HCT116 (cell line): ENCODE results near the gene FNDC7. TPM values are rescaled to one million over a fixed set of nuclear protein-coding genes. Genes with fewer than 3 reads are reported as not detected.

ENCODE experiments used
- ATAC-seq: fragments of 200-7000 bp; cut with Tn5 transposase; 2 replicates; pipeline ENCODE4 v1.9.1; 2020; ENCODE audit warnings: mild to moderate bottlenecking, moderate library complexity
- BruUV-seq: library from RNA; stranded (reverse); fragments of 400-500 nt; replicated peaks from 2 replicates; lab custom pipeline; 2021; lab: Mats Ljungman, UMichigan
- CTCF ChIA-PET: fragments of 300-600 bp; sonication (Branson Sonifier 250); formaldehyde crosslinking; loops from one replicate; lab custom pipeline; 2021; ENCODE audit warnings: antibody characterized with exemption; lab: Charles Lee
- POLR2A ChIA-PET: fragments of 300-600, 350-600 bp; sonication (Branson Sonifier 250); formaldehyde crosslinking; loops from one replicate; lab custom pipeline; 2021; ENCODE audit warnings: antibody characterized with exemption; lab: Charles Lee
- RAD21 ChIA-PET, 2 experiments: fragments of 300-600 bp; sonication (Branson Sonifier 250); formaldehyde crosslinking; loops; one replicate each; lab custom pipeline; 2023; ENCODE audit warnings: low total read pairs in 2 of 2; ENCODE audit not compliant: uncharacterized antibody in 2 of 2, unreplicated experiment in 2 of 2, low non-redundant PET in 1 of 2; lab: Charles Lee
- DNase-seq: peaks from one replicate; pipeline ENCODE4 v3.0.0-alpha.2; 2010; ENCODE audit warnings: low read depth, low spot score
- H2AFZ ChIP-seq: fragments of 200-600 bp; shearing (Covaris generic), sonication (generic); 2 replicates; pipeline ENCODE4 v1.6.1; 2017; ENCODE audit warnings: low read depth, mixed run types, mixed read lengths, antibody characterized with exemption, low read length; ENCODE audit not compliant: poor library complexity, severe bottlenecking
- H3K27ac ChIP-seq: 2 replicates; pipeline ENCODE4 v1.5.1; 2012; ENCODE audit warnings: low read depth, low read length
- H3K27me3 ChIP-seq: fragments of 200-600 bp; sonication (generic); 2 replicates; pipeline ENCODE4 v1.6.1; 2016; ENCODE audit warnings: mixed run types, low read length, mixed read lengths; ENCODE audit not compliant: insufficient read depth
- H3K36me3 ChIP-seq, 2 experiments: fragments of 200-500 bp in 1 of 2; fragments of 200-600 bp in 1 of 2; sonication (Bioruptor generic) in 1 of 2; sonication (generic) in 1 of 2; 2 replicates each; pipeline versions ENCODE4 v1.5.1 to v1.6.1; 2014 to 2016; ENCODE audit warnings: low read length in 2 of 2, inconsistent platforms in 1 of 2, mixed read lengths in 1 of 2, mixed run types in 1 of 2; ENCODE audit not compliant: insufficient read depth in 2 of 2, control insufficient read depth in 1 of 2
- H3K4me1 ChIP-seq, 2 experiments: fragments of 200-600 bp in 1 of 2; sonication (generic) in 1 of 2; 2 replicates each; pipeline versions ENCODE4 v1.5.1 to v1.6.1; 2012 to 2017; ENCODE audit warnings: low read length in 2 of 2, inconsistent platforms in 1 of 2, mild to moderate bottlenecking in 1 of 2, mixed read lengths in 1 of 2, mixed run types in 1 of 2, moderate library complexity in 1 of 2; ENCODE audit not compliant: insufficient read depth in 2 of 2, control insufficient read depth in 1 of 2
- H3K4me2 ChIP-seq: fragments of 200-600 bp; sonication (generic); 2 replicates; pipeline ENCODE4 v1.6.1; 2017; ENCODE audit warnings: mixed run types, low read length, mixed read lengths
- H3K4me3 ChIP-seq, 2 experiments: fragments of 200-600 bp in 1 of 2; sonication (generic) in 1 of 2; replicated peaks in 1 of 2; 2 replicates each; pipeline ENCODE4 v1.5.1; 2011 to 2016; ENCODE audit warnings: low read length in 2 of 2, control low read depth in 1 of 2, low read depth in 1 of 2, mild to moderate bottlenecking in 1 of 2, mixed read lengths in 1 of 2, mixed run types in 1 of 2
- H3K79me2 ChIP-seq: fragments of 200-600 bp; sonication (generic); 2 replicates; pipeline ENCODE4 v1.6.1; 2017; ENCODE audit warnings: mild to moderate bottlenecking, mixed run types, low read length, moderate library complexity, mixed read lengths; ENCODE audit not compliant: insufficient read depth
- H3K9ac ChIP-seq: fragments of 200-600 bp; sonication (generic); 2 replicates; pipeline ENCODE4 v1.6.1; 2016; ENCODE audit warnings: low read length, mixed read lengths
- H3K9me2 ChIP-seq: fragments of 200-600 bp; sonication (generic), shearing (Covaris generic); 2 replicates; pipeline ENCODE4 v1.6.1; 2017; ENCODE audit warnings: mixed run types, mild to moderate bottlenecking, moderate library complexity; ENCODE audit not compliant: insufficient read depth
- H3K9me3 ChIP-seq, 2 experiments: fragments of 200-500 bp in 1 of 2; fragments of 200-600 bp in 1 of 2; sonication (Bioruptor generic) in 1 of 2; sonication (generic) in 1 of 2; 2 replicates each; pipeline ENCODE4 v1.6.1; 2014 to 2017; ENCODE audit warnings: low read length in 2 of 2, mixed read lengths in 2 of 2, inconsistent platforms in 1 of 2, low read depth in 1 of 2, mild to moderate bottlenecking in 1 of 2, mixed run types in 1 of 2, moderate library complexity in 1 of 2; ENCODE audit not compliant: control insufficient read depth in 1 of 2, insufficient read depth in 1 of 2
- H4K20me1 ChIP-seq: fragments of 200-600 bp; sonication (generic), shearing (Covaris generic); 2 replicates; pipeline ENCODE4 v1.6.1; 2017; ENCODE audit warnings: mixed run types, mild to moderate bottlenecking, moderate library complexity; ENCODE audit not compliant: insufficient read depth
- ATF3 ChIP-seq: IDR thresholded peaks from 2 replicates; pipeline ENCODE4 v1.6.1; 2012
- CBX3 ChIP-seq: IDR thresholded peaks from 2 replicates; pipeline ENCODE4 v1.6.1; 2012; ENCODE audit warnings: low read depth
- CEBPB ChIP-seq: IDR thresholded peaks from 2 replicates; pipeline ENCODE4 v1.6.1; 2012; ENCODE audit warnings: low read depth
- CTCF ChIP-seq, 3 experiments: fragments of 200-600 bp in 1 of 3; sonication (generic) in 1 of 3; IDR thresholded peaks in 2 of 3; conservative IDR thresholded peaks in 1 of 3; 2 replicates each; pipeline ENCODE4 v1.5.1; 2012 to 2017; ENCODE audit warnings: low read depth in 2 of 3, low read length in 2 of 3, antibody characterized with exemption in 1 of 3, borderline replicate concordance in 1 of 3, control low read depth in 1 of 3, mild to moderate bottlenecking in 1 of 3, mixed read lengths in 1 of 3, mixed run types in 1 of 3, moderate library complexity in 1 of 3; ENCODE audit not compliant: insufficient read depth in 1 of 3
- ELF1 ChIP-seq: IDR thresholded peaks from 2 replicates; pipeline ENCODE4 v1.6.1; 2012; ENCODE audit warnings: low read depth, borderline replicate concordance
- EZH2 ChIP-seq: fragments of 200-600 bp; sonication (generic); IDR thresholded peaks from 2 replicates; pipeline ENCODE4 v1.6.1; 2017; ENCODE audit warnings: antibody characterized with exemption, mixed run types
- FOSL1 ChIP-seq: IDR thresholded peaks from 2 replicates; pipeline ENCODE4 v1.6.1; 2012; ENCODE audit warnings: low read depth
- RAD21 ChIP-seq: IDR thresholded peaks from 2 replicates; pipeline ENCODE4 v1.6.1; 2012; ENCODE audit warnings: low read depth, mild to moderate bottlenecking
- SIN3A ChIP-seq: IDR thresholded peaks from 2 replicates; pipeline ENCODE4 v1.6.1; 2012; ENCODE audit warnings: low read depth
- SRF ChIP-seq: IDR thresholded peaks from 2 replicates; pipeline ENCODE4 v1.6.1; 2012; ENCODE audit warnings: low read depth
- TCF7L2 ChIP-seq: IDR thresholded peaks from 2 replicates; pipeline ENCODE4 v1.7.0; 2011; ENCODE audit warnings: borderline replicate concordance, inconsistent platforms; ENCODE audit not compliant: insufficient read depth, insufficient read length; ENCODE audit errors: extremely low read depth
- ZBTB33 ChIP-seq: IDR thresholded peaks from 2 replicates; pipeline ENCODE4 v1.6.1; 2011; ENCODE audit warnings: mild to moderate bottlenecking, low read length, moderate library complexity; ENCODE audit not compliant: insufficient replicate concordance; ENCODE audit errors: extremely low read depth
- ZFX ChIP-seq: fragments of 450-650 bp; IDR thresholded peaks from 2 replicates; pipeline ENCODE4 v1.6.1; 2017
- ZNF274 ChIP-seq: fragments of 200-500 bp; sonication (Bioruptor generic); IDR thresholded peaks from 2 replicates; pipeline ENCODE4 v1.6.1; 2014; ENCODE audit warnings: mild to moderate bottlenecking, low read depth, low read length, inconsistent platforms
- intact Hi-C: fragments of 100-400 bp; cut with micrococcal nuclease; formaldehyde crosslinking; loops from 2 replicates; pipeline ENCODE4 v1.10.0; 2022
- total RNA-seq: library from RNA; stranded (reverse); gene quantifications from one replicate; pipeline ENCODE4 v1.2.1, GENCODE V29; 2021; ENCODE audit not compliant: unreplicated experiment

Gene FNDC7
- total RNA-seq, 1 experiment from 2014 or later = 0.10 TPM

- ATAC-seq = no peak
- RAD21 ChIA-PET = no interaction called here
- no peak overlapping the region for H3K4me2 ChIP-seq
- CTCF ChIA-PET = no interaction called here
- no peaks in the 10 kb centered on the region for H3K9me2 ChIP-seq
- POLR2A ChIA-PET = no interaction called here
- no peaks in the 10 kb centered on the region for H3K27me3 ChIP-seq
- H3K36me3 ChIP-seq = no peaks in the 10 kb centered on the region
- no peaks in the 10 kb centered on the region for H3K9me3 ChIP-seq
- no peak overlapping the region for H3K27ac ChIP-seq
- H4K20me1 ChIP-seq = no peaks in the 10 kb centered on the region
- no TSS peak for BruUV-seq
- no peak overlapping the region for H3K4me3 ChIP-seq
- TF ChIP-seq ZBTB33 (no peak), TCF7L2 (no peak), SIN3A (no peak), CEBPB (no peak), SRF (no peak), EZH2 (no peak), CBX3 (no peak), ZFX (no peak), ELF1 (no peak), ZNF274 (no peak), FOSL1 (no peak), ATF3 (no peak), CTCF (IDR thresholded peaks at IDR 0.05 in 2 of 3, conservative IDR thresholded peaks at IDR 0.05 in 1 of 3; ENCODE audit: borderline replicate concordance in 1 of 3, insufficient read depth in 1 of 3, low read depth in 2 of 3, low read length in 2 of 3) (no peak), RAD21 (no peak)
- no peak for DNase-seq
- no peak overlapping the region for H3K9ac ChIP-seq
- intact Hi-C loops = no loop called here
- no peak overlapping the region for H2AFZ ChIP-seq
- H3K4me1 ChIP-seq = peaks cover 0 to 5% of the 10 kb centered on the region in 2 experiments; a peak in 3 of 4 replicates
- no peaks in the 10 kb centered on the region for H3K79me2 ChIP-seq
Measured at GRCh38 chr1:108742253-108742652, 29.5 kb downstream of the FNDC7 start.
